Hepatocyte (in vitro differentiated cells): Measurements from ENCODE around the gene MON1B.

Experiments
- EZH2 ChIP-seq: fragments of 200-600 bp; sonication (generic); IDR thresholded peaks from 2 replicates; pipeline ENCODE4 v1.6.1; 2016; ENCODE audit warnings: antibody characterized with exemption, mild to moderate bottlenecking, borderline replicate concordance
- TF ChIP-seq, protein P1 (sequence below): fragments of 200-600 bp; sonication (generic); IDR thresholded peaks from 2 replicates; pipeline ENCODE4 v1.5.1; 2016; ENCODE audit warnings: antibody characterized with exemption, mild to moderate bottlenecking; ENCODE audit not compliant: poor library complexity

DNA sequence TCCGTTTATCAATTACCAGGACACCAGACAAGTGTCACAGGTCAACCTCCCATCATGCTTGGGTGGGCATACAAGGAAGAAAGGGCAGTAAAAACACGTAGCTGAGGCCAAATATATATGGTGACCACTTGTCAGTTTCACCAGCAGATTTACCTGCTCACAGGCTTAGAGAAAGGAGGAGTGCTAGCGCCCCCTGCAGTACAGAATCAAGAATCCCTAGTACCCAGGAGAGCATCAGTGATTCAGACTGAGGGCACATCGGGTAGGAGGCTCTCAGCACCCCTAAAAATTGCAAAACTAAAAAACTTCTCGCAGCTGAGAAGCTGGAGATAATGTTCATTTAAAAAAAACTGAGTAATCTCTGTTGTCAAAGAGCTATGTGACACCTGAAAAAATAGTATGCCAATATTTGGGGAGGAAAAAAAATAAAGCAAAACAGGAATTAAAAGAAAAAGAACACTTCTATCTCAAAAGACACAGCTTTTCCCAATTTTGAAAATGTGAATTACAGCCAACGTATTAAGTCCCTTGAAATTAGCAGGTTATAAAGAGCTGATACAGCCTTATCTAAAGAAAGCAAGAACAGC, 21.2 kb upstream of the MON1B start:
- TF ChIP-seq, protein P1, sequence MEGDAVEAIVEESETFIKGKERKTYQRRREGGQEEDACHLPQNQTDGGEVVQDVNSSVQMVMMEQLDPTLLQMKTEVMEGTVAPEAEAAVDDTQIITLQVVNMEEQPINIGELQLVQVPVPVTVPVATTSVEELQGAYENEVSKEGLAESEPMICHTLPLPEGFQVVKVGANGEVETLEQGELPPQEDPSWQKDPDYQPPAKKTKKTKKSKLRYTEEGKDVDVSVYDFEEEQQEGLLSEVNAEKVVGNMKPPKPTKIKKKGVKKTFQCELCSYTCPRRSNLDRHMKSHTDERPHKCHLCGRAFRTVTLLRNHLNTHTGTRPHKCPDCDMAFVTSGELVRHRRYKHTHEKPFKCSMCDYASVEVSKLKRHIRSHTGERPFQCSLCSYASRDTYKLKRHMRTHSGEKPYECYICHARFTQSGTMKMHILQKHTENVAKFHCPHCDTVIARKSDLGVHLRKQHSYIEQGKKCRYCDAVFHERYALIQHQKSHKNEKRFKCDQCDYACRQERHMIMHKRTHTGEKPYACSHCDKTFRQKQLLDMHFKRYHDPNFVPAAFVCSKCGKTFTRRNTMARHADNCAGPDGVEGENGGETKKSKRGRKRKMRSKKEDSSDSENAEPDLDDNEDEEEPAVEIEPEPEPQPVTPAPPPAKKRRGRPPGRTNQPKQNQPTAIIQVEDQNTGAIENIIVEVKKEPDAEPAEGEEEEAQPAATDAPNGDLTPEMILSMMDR: peak; percentile 74
- no peak for TF ChIP-seq EZH2
